Adipose tissue (tissue), 3 donors: ENCODE data around the gene SCN4A. TPM values are rescaled to one million over a fixed set of nuclear protein-coding genes. Genes with fewer than 3 reads are reported as not detected.
"Not testable (repeated sequence)": the region's sequence is repeated elsewhere in the genome, so short reads cannot be mapped to it uniquely, and the experiment has no call there.

ENCODE experiments used
- H3K27ac ChIP-seq: one replicate; pipeline ENCODE4 v1.5.1; 2013; ENCODE audit warnings: low read depth, low read length
- WGBS, 3 donors: extraction: QIAGEN DNeasy Blood & Tissue Kit; methylation state at CpG; one replicate each; pipeline ENCODE4 v1.1.7; 2013; 5-methylcytosine and 5-hydroxymethylcytosine counted together
- polyA plus RNA-seq, 3 donors: library from polyadenylated mRNA; stranded (reverse); fragments of 200-250 nt; gene quantifications; one replicate each; pipeline ENCODE4 v1.2.3, GENCODE V29; 2013
- donor health status: healthy with polysubstance abuse.
- donor health status: Bipolar disorder and iron deficiency.
- donor health status: healthy.

The SCN4A gene
- polyA plus RNA-seq, 3 donors: 1.8 to 25.6 (median 11.1) TPM

GRCh38 chr17:63910096-63910495 lies 62.6 kb downstream of the SCN4A start:
- WGBS, 3 donors: 76 to 86% (median 79%) methylated on average over 14 of the region's 14 CpGs
- no peak overlapping the region for H3K27ac ChIP-seq

GRCh38 chr17:63909586-63909985 lies 63.1 kb downstream of the SCN4A start:
- not testable (repeated sequence) for H3K27ac ChIP-seq
- 88 to 96% (median 88%) methylated on average over 8 to 10 of the region's 10 CpGs for WGBS, 3 donors

GRCh38 chr17:63907161-63907778 lies 65.4 kb downstream of the SCN4A start:
- H3K27ac ChIP-seq: not testable (repeated sequence)
- 49 to 68% (median 62%) methylated on average over 10 to 11 of the region's 12 CpGs for WGBS, 3 donors

- H3K27ac ChIP-seq: not testable (repeated sequence)
- 91 to 97% (median 93%) methylated on average over 8 of the region's 8 CpGs for WGBS, 3 donors
Observed at GRCh38 chr17:63904796-63905195, 67.9 kb downstream of the SCN4A start.

- 28 to 31% (median 31%) methylated on average over 5 of the region's 5 CpGs for WGBS, 3 donors
- not testable (repeated sequence) for H3K27ac ChIP-seq
Observed at GRCh38 chr17:63903787-63904201, 68.9 kb downstream of the SCN4A start.

GRCh38 chr17:63901971-63902370 lies 70.7 kb downstream of the SCN4A start:
- 68 to 90% (median 88%) methylated on average over 2 of the region's 2 CpGs for WGBS, 3 donors
- not testable (repeated sequence) for H3K27ac ChIP-seq

- not testable (repeated sequence) for H3K27ac ChIP-seq
- 81 to 88% (median 85%) methylated on average over 6 of the region's 6 CpGs for WGBS, 3 donors
Observed at GRCh38 chr17:63898899-63899798, 73.6 kb downstream of the SCN4A start.

- 88 to 92% (median 88%) methylated on average over 5 to 10 of the region's 14 CpGs for WGBS, 3 donors
- not testable (repeated sequence) for H3K27ac ChIP-seq
Observed at GRCh38 chr17:63896524-63897354, 76.0 kb downstream of the SCN4A start, which contains the start of gene CSH1. Gene CSH1, minus strand, starts transcription at chr17:63896574. Its CDS starts 63 bp downstream, at chr17:63896511.

- H3K27ac ChIP-seq: not testable (repeated sequence)
- 90 to 97% (median 91%) methylated on average over 5 to 8 of the region's 10 CpGs for WGBS, 3 donors
Observed at GRCh38 chr17:63894821-63895220, 77.9 kb downstream of the SCN4A start.

- not testable (repeated sequence) for H3K27ac ChIP-seq
- 64 to 68% (median 64%) methylated on average over 3 of the region's 3 CpGs for WGBS, 3 donors
Observed at GRCh38 chr17:63894021-63894420, 78.7 kb downstream of the SCN4A start.

- 62 to 64% (median 64%) methylated on average over 10 to 11 of the region's 11 CpGs for WGBS, 3 donors
- H3K27ac ChIP-seq: not testable (repeated sequence)
Observed at GRCh38 chr17:63892316-63893037, 80.2 kb downstream of the SCN4A start.

- H3K27ac ChIP-seq: not testable (repeated sequence)
- WGBS, 3 donors: 28 to 35% (median 33%) methylated on average over 13 of the region's 13 CpGs
Observed at GRCh38 chr17:63889026-63889848, 83.5 kb downstream of the SCN4A start.

Other genes with a start within 250 kb of the SCN4A start
- gene STRADA, start 231.1 kb downstream of the SCN4A start, polyA plus RNA-seq: 10 to 100 TPM; 10.7 to 17.5 (median 16.6) TPM
- 10 to 100 TPM; 24.0 to 67.4 (median 35.6) TPM for gene CCDC47, start 199.3 kb downstream of the SCN4A start, polyA plus RNA-seq
- 10 to 100 TPM; 63.1 to 93.2 (median 71.4) TPM for gene DDX42, start 198.7 kb downstream of the SCN4A start, polyA plus RNA-seq
- gene PSMC5, start 145.5 kb downstream of the SCN4A start, polyA plus RNA-seq: 100 to 1,000 TPM in 2 of 3 donors, 10 to 100 TPM in 1; 78.4 to 204 (median 141) TPM
- 10 to 100 TPM; 14.5 to 21.9 (median 21.3) TPM for gene FTSJ3, start 145.3 kb downstream of the SCN4A start, polyA plus RNA-seq
- 10 to 100 TPM; 60.3 to 91.2 (median 62.3) TPM for gene SMARCD2, start 130.2 kb downstream of the SCN4A start, polyA plus RNA-seq
- gene CSH2, start 99.2 kb downstream of the SCN4A start, polyA plus RNA-seq: not detected
- not detected for gene GH2, start 91.0 kb downstream of the SCN4A start, polyA plus RNA-seq
- gene CSH1, start 76.3 kb downstream of the SCN4A start, polyA plus RNA-seq: not detected
- gene CSHL1, start 61.7 kb downstream of the SCN4A start, polyA plus RNA-seq: not detected
- gene GH1, start 54.1 kb downstream of the SCN4A start, polyA plus RNA-seq: not detected
- gene CD79B, start 40.6 kb downstream of the SCN4A start, polyA plus RNA-seq: 1 to 10 TPM; 2.7 to 6.3 (median 5.2) TPM
- 1 to 10 TPM in 1 of 3 donors, under 1 TPM in 2; 0.09 to 1.1 (median 0.45) TPM for gene PRR29, start 25.4 kb upstream of the SCN4A start, polyA plus RNA-seq
- gene ICAM2, start 47.7 kb upstream of the SCN4A start, polyA plus RNA-seq: 10 to 100 TPM; 13.0 to 87.0 (median 63.9) TPM
- 10 to 100 TPM in 1 of 3 donors, 1 to 10 TPM in 2; 2.0 to 26.5 (median 9.3) TPM for gene ERN1, start 157.2 kb upstream of the SCN4A start, polyA plus RNA-seq